ENCODE results near the gene ITPRID2. TPM values are rescaled to one million over a fixed set of nuclear protein-coding genes. Genes with fewer than 3 reads are reported as not detected.

ITPRID2 gene
- total RNA-seq, 2 donors from 2014 or later = 141 to 323 TPM

GRCh38 chr2:181894381-181894780 is 2.9 kb downstream of the ITPRID2 start:
- Histone ChIP-seq H3K36me3 (no peaks in the 10 kb centered on the region), H3K9ac (ENCODE audit: low read depth in 2 of 2, low read length in 2 of 2) (peak overlapping the region in 1 of 2 donors; percentile 52), H3K4me3 (peak overlapping the region; percentile 69), H3K27me3 (no peaks in the 10 kb centered on the region), H3K9me3 (no peaks in the 10 kb centered on the region), H3K4me1 (no peaks in the 10 kb centered on the region), H3K27ac (peak overlapping the region; percentile 66)
- intact Hi-C loops (cut with DNase I) = no loop called here
- no peak for TF ChIP-seq CTCF (IDR thresholded peaks at IDR 0.05)
- no peak for DNase-seq

- intact Hi-C loops (cut with DNase I) = no loop called here
These were observed 4.3 kb downstream of the ITPRID2 start for GRCh38 chr2:181895818-181896217.

DNA sequence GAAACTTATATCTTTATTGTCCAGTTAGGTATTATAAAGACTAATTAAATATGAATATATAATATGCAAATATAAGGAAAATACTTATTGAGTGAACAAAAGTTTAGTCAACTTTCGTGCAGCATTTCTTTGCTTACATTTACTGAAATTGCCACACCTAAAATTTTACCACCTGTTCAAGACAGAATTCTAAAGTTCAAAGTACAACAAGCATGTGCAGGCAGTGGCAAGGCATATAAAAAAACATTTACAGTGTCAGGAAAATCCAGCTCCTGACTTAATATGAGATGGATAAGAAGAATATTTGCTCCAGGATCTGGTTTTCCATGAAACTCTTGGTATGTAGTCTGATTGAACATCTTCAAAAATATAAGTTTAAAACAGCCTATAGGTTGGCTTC is 4.8 kb downstream of the ITPRID2 start:
- TF ChIP-seq CTCF (IDR thresholded peaks at IDR 0.05) = no peak
- Histone ChIP-seq H3K9ac (ENCODE audit: low read depth in 2 of 2, low read length in 2 of 2) (peak overlapping the region in 1 of 2 donors; percentile 26), H3K4me1 (no peaks in the 10 kb centered on the region), H3K9me3 (no peaks in the 10 kb centered on the region), H3K27me3 (no peaks in the 10 kb centered on the region), H3K27ac (peak overlapping the region; percentile 66), H3K36me3 (peaks cover 3% of the 10 kb centered on the region), H3K4me3 (peak overlapping the region; percentile 5)
- DNase-seq = no peak
- intact Hi-C loops (cut with DNase I) = no loop called here

More at GRCh38 chr2:181895818-181896217, 4.3 kb downstream of the ITPRID2 start:
- no peaks in the 10 kb centered on the region for H3K4me1 ChIP-seq
- peak overlapping the region; percentile 66 for H3K27ac ChIP-seq
- H3K4me3 ChIP-seq = no peak overlapping the region
- H3K9me3 ChIP-seq = no peaks in the 10 kb centered on the region
- H3K9ac ChIP-seq (ENCODE audit: low read depth in 2 of 2, low read length in 2 of 2) = peak overlapping the region in 1 of 2 donors; percentile 58
- H3K36me3 ChIP-seq = peaks cover 3% of the 10 kb centered on the region
- no peak for TF ChIP-seq CTCF (IDR thresholded peaks at IDR 0.05)
- DNase-seq = no peak
- no peaks in the 10 kb centered on the region for H3K27me3 ChIP-seq

GRCh38 chr2:181900007-181900651 is 8.6 kb downstream of the ITPRID2 start:
- Histone ChIP-seq H3K9me3 (no peaks in the 10 kb centered on the region), H3K4me1 (no peaks in the 10 kb centered on the region), H3K36me3 (peaks cover 17% of the 10 kb centered on the region), H3K27ac (peak overlapping the region; percentile 2), H3K27me3 (no peaks in the 10 kb centered on the region), H3K9ac (ENCODE audit: low read depth in 2 of 2, low read length in 2 of 2) (no peak overlapping the region), H3K4me3 (no peak overlapping the region)
- TF ChIP-seq CTCF (IDR thresholded peaks at IDR 0.05) = no peak
- no peak for DNase-seq
- intact Hi-C loops (cut with DNase I) = loop anchor here (5.0 kb wide), 1 partner anchor 158 kb away; no protein-coding TSS in a partner anchor

- Histone ChIP-seq H3K27me3 (no peaks in the 10 kb centered on the region), H3K36me3 (peaks cover 22% of the 10 kb centered on the region), H3K4me1 (no peaks in the 10 kb centered on the region), H3K4me3 (no peak overlapping the region), H3K9ac (ENCODE audit: low read depth in 2 of 2, low read length in 2 of 2) (no peak overlapping the region), H3K9me3 (no peaks in the 10 kb centered on the region), H3K27ac (no peak overlapping the region)
- no peak for DNase-seq
- no peak for TF ChIP-seq CTCF (IDR thresholded peaks at IDR 0.05)
- intact Hi-C loops (cut with DNase I) = loop anchor here (5.0 kb wide), 1 partner anchor 160 kb away; no protein-coding TSS in a partner anchor
These were observed 11.1 kb downstream of the ITPRID2 start for GRCh38 chr2:181902625-181903024.
